Nephron progenitor cell (in vitro differentiated cells): ENCODE measurements around the gene PRODH2.

Experiments
- DNase-seq: peaks from one replicate; pipeline ENCODE4 v3.0.0; 2021
- H3K27ac Mint-ChIP-seq: 2 replicates; pipeline ENCODE4 v1.8.0; 2021; ENCODE audit warnings: mild to moderate bottlenecking, moderate library complexity, mixed read lengths
- H3K27me3 Mint-ChIP-seq: 2 replicates; pipeline ENCODE4 v1.8.0; 2021; ENCODE audit warnings: mild to moderate bottlenecking, low read depth, mixed read lengths; ENCODE audit not compliant: poor library complexity
- H3K36me3 Mint-ChIP-seq: 2 replicates; pipeline ENCODE4 v1.8.0; 2021; ENCODE audit warnings: low read depth, mixed read lengths
- H3K4me1 Mint-ChIP-seq: 2 replicates; pipeline ENCODE4 v1.8.0; 2021; ENCODE audit warnings: mixed read lengths
- H3K4me3 Mint-ChIP-seq: 2 replicates; pipeline ENCODE4 v1.8.0; 2021; ENCODE audit warnings: mild to moderate bottlenecking, moderate library complexity, mixed read lengths
- H3K9me3 Mint-ChIP-seq: 2 replicates; pipeline ENCODE4 v1.8.0; 2021; ENCODE audit warnings: mild to moderate bottlenecking, moderate library complexity, mixed read lengths
- TF ChIP-seq, protein P1 (sequence below): fragments of 200-600 bp; sonication (generic); IDR thresholded peaks from 2 replicates; pipeline ENCODE4 v1.5.0; 2021; ENCODE audit warnings: antibody characterized with exemption

Gene PRODH2

DNA sequence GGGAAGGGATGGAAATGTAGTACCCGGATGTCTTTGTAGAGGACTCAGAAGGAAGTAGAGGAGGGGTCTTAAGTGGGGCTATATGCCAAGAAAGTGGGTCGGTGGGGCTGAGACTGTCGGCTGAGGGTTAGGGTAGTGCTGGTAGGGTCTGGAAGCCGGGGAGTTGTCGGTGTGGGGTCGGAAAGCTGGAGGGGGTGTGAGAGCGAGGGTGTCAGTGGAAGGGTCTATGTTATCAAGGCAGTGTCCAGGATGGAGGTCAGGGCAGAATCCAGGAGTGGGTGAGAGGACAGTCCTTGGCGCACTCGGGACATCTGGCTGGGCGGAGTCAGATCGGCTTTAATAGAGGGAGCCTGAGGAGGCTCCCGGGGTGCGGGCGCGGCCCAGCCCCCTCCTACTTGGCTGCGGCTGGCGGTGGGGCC, 57.5 kb downstream of the PRODH2 start:
- peaks cover 17% of the 10 kb centered on the region for H3K27me3 Mint-ChIP-seq
- peak overlapping the region; percentile 60 for H3K4me3 Mint-ChIP-seq
- peaks cover 36% of the 10 kb centered on the region for H3K4me1 Mint-ChIP-seq
- H3K27ac Mint-ChIP-seq = peak overlapping the region; percentile 78
- H3K36me3 Mint-ChIP-seq = peaks cover 11% of the 10 kb centered on the region
- TF ChIP-seq, protein P1, sequence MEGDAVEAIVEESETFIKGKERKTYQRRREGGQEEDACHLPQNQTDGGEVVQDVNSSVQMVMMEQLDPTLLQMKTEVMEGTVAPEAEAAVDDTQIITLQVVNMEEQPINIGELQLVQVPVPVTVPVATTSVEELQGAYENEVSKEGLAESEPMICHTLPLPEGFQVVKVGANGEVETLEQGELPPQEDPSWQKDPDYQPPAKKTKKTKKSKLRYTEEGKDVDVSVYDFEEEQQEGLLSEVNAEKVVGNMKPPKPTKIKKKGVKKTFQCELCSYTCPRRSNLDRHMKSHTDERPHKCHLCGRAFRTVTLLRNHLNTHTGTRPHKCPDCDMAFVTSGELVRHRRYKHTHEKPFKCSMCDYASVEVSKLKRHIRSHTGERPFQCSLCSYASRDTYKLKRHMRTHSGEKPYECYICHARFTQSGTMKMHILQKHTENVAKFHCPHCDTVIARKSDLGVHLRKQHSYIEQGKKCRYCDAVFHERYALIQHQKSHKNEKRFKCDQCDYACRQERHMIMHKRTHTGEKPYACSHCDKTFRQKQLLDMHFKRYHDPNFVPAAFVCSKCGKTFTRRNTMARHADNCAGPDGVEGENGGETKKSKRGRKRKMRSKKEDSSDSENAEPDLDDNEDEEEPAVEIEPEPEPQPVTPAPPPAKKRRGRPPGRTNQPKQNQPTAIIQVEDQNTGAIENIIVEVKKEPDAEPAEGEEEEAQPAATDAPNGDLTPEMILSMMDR = no peak
- DNase-seq = no peak
- no peaks in the 10 kb centered on the region for H3K9me3 Mint-ChIP-seq

DNA sequence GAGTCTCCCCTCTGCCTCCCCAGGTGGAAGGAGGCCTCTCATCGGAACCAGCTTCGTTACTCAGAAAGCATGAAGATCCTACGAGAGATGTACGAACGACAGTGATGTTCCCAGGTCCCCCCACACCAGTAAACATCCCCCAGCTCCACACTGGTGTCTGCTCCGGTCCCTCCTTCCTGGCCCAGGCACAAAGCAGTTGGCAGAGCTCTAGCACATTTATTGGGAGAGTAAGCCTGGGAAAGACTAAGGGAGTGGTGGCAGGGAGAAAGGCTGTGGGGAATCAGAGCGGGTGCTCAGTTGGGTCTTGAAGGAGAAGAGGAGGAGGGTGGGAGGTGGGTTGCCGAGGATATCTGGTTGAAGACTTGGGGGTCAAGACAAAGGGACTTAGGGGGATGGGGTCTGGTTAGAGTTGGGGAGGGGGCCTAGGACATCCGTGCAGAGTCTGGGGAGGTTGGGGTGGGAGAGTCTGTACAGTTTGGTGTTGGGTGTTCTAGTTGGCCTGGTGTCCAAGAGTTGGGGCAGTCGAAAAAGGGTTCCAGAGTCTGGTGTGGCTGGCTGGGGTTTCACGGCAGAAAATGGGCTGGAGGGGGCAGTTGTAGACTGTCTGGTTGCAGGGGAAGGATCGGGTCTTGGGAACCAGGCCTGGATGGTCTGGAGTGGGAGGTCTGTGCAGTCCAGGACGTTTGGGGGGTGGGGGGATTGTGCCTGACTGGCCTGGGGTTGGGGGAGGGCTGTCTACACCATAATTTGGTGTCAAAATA, 58.1 kb downstream of the PRODH2 start:
- Mint-ChIP-seq H3K4me1 (peaks cover 33% of the 10 kb centered on the region), H3K27ac (no peak overlapping the region), H3K9me3 (no peaks in the 10 kb centered on the region), H3K36me3 (peaks cover 11% of the 10 kb centered on the region), H3K27me3 (peaks cover 17% of the 10 kb centered on the region), H3K4me3 (no peak overlapping the region)
- DNase-seq = no peak
- TF ChIP-seq, protein P1 = no peak

DNA sequence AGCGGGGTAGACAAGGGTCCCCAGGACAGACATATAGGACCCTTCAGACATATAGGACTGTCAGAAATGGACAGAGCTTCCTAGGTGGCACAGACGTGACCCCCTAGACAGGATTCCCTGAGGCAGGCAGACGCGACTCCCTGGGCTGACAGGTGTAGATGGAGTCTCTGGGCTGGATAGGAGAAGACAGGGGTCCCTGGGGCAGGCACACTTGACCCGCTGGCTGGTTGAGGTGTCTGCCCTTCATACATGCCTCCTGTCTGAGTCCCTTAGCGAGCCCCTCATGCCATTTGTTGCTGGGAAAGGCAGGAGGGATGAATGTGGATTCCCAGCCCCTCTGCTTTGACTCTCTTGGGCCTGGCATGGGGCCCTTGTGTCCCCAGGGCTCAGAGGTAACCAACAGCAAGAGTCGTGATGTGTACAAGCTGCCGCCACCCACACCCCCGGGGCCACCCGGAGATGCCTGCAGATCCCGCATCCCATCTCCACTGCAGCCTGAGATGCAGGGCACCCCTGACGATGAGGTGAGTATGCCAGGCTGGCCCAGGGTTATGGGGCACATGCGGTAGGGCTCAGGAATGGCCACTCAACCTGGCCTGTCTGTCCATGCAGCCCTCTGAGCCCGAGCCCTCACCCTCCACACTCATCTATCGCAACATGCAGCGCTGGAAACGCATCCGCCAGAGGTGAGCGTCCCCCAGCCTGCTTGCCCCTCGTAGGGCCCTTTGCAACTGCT, 58.8 kb downstream of the PRODH2 start:
- Mint-ChIP-seq H3K9me3 (no peaks in the 10 kb centered on the region), H3K36me3 (peaks cover 11% of the 10 kb centered on the region), H3K4me3 (no peak overlapping the region), H3K27ac (no peak overlapping the region), H3K27me3 (peaks cover 17% of the 10 kb centered on the region), H3K4me1 (peaks cover 32% of the 10 kb centered on the region)
- TF ChIP-seq, protein P1 = no peak
- DNase-seq = no peak

DNA sequence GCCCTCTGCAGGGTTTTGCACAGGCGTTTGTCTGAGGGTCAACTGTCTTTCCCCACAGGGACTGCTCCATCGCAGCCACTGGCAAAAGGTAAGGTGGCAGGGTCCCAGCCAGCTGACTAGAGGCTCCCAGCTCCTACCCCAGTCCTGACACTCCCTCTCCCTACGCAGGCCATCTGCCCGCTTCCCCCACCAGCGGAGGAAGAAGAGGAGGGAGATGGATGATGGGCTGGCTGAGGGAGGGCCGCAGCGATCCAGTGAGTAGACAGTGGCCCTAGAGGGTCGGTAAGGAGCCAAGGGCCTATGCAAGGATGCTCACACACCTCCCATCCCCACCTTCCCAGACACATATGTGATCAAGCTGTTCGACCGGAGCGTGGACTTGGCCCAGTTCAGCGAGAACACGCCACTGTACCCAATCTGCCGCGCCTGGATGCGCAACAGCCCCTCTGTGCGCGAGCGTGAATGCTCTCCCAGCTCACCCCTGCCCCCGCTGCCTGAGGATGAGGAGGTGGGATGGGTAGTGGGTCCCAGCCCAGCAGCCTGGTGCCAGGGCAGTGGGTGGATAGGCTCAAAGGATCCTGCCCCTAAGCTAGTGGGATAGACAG, 59.8 kb downstream of the PRODH2 start:
- TF ChIP-seq, protein P1 = no peak

DNA sequence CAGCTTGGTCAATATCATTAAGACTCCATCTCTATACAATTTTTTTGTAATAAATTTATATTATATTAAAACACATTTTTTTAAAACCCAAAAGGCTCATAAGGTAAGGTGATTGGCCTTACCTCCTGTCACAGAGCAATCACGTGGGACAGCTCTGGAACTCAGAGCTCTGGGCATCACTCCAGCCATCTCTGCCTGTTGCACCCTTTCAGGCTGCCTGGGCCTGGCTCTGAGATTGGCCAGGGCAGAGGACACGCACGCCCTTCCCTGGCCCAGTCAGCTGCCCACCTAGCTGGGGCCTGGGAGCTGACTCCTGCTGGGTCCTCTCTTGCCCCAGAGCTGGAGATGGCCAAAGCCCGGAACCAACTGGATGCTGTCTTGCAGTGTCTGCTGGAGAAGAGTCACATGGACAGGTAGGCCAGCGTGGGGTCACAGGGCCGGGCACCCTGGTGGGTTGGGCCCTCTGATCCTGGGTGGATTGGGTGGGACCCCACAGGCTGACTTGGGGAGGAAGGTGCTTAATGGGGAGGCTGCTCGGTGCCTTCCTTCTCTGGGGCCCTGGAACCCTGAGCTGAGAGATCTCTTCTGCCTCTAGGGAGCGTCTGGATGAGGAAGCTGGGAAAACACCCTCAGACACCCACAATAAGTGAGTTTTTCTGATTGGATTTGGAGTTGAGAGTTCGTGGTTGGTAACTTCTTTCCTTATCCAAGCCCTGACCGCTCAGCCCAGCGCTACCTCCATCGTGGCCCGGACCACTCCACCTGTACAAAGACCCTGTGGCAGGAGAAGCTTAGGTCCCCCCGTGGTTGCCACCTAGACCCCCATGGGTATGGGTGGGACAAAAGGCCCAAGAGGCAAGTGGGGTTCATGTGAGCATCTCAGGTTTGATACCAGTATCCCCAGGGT, 60.6 kb downstream of the PRODH2 start:
- Mint-ChIP-seq H3K36me3 (peaks cover 11% of the 10 kb centered on the region), H3K27me3 (peaks cover 17% of the 10 kb centered on the region)

More for the DNA sequence above, 59.8 kb downstream of the PRODH2 start:
- no peaks in the 10 kb centered on the region for H3K9me3 Mint-ChIP-seq
- peaks cover 41% of the 10 kb centered on the region for H3K4me1 Mint-ChIP-seq
- peaks cover 17% of the 10 kb centered on the region for H3K27me3 Mint-ChIP-seq
- H3K36me3 Mint-ChIP-seq = peaks cover 11% of the 10 kb centered on the region
- no peak overlapping the region for H3K27ac Mint-ChIP-seq
- H3K4me3 Mint-ChIP-seq = no peak overlapping the region
- no peak for DNase-seq

More for the DNA sequence above, 60.6 kb downstream of the PRODH2 start:
- DNase-seq = no peak
- TF ChIP-seq, protein P1 = no peak
- Mint-ChIP-seq H3K4me3 (no peak overlapping the region), H3K9me3 (no peaks in the 10 kb centered on the region), H3K4me1 (peaks cover 42% of the 10 kb centered on the region), H3K27ac (no peak overlapping the region)
